HG02610 (cell line): ENCODE data around the gene GNRH2.
"Not testable (repeated sequence)": the region's sequence is repeated elsewhere in the genome, so short reads cannot be mapped to it uniquely, and the experiment has no call there.

Experiments used
- ATAC-seq: cut with Tn5 transposase; IDR thresholded peaks from one replicate; pipeline ENCODE4 v1.9.1; 2021; ENCODE audit warnings: mild to moderate bottlenecking, moderate library complexity; ENCODE audit not compliant: unreplicated experiment

GNRH2 gene

GRCh38 chr20:3072530-3073250 is 29.3 kb downstream of the GNRH2 start:
- no peak for ATAC-seq

- ATAC-seq: not testable (repeated sequence)
Measured at GRCh38 chr20:3073251-3073643, 29.8 kb downstream of the GNRH2 start.

GRCh38 chr20:3074812-3075211 is 31.4 kb downstream of the GNRH2 start:
- ATAC-seq: no peak

- not testable (repeated sequence) for ATAC-seq
Measured at GRCh38 chr20:3075315-3075714, 31.9 kb downstream of the GNRH2 start.

- no peak for ATAC-seq
Measured at GRCh38 chr20:3077618-3078134, 34.3 kb downstream of the GNRH2 start.

- no peak for ATAC-seq
Measured at GRCh38 chr20:3080939-3081388, 37.5 kb downstream of the GNRH2 start.

- ATAC-seq: no peak
Measured at GRCh38 chr20:3081641-3082040, 38.2 kb downstream of the GNRH2 start.

- ATAC-seq: no peak
Measured at GRCh38 chr20:3082306-3082951, 39.0 kb downstream of the GNRH2 start.

GRCh38 chr20:3082955-3083952 is 39.8 kb downstream of the GNRH2 start:
- no peak for ATAC-seq

GRCh38 chr20:3084283-3084985 is 41.0 kb downstream of the GNRH2 start, which contains the start of gene AVP:
TSS of gene AVP (minus strand) at chr20:3084724. CDS start at chr20:3084674, 50 bp downstream.
- no peak for ATAC-seq

GRCh38 chr20:3084986-3085360 is 41.6 kb downstream of the GNRH2 start:
- no peak for ATAC-seq

GRCh38 chr20:3085571-3086072 is 42.2 kb downstream of the GNRH2 start:
- ATAC-seq: no peak

GRCh38 chr20:3088031-3088430 is 44.6 kb downstream of the GNRH2 start:
- ATAC-seq: no peak

GRCh38 chr20:3090565-3090964 is 47.1 kb downstream of the GNRH2 start:
- ATAC-seq: no peak

- no peak for ATAC-seq
Measured at GRCh38 chr20:3092611-3093379, 49.4 kb downstream of the GNRH2 start.

- no peak for ATAC-seq
Measured at GRCh38 chr20:3093861-3094361, 50.5 kb downstream of the GNRH2 start.

- ATAC-seq: no peak
Measured at GRCh38 chr20:3094848-3095629, 51.6 kb downstream of the GNRH2 start.
